Retinal pigment epithelial cell (primary cell): Measurements from ENCODE around the gene ZNHIT6.
"Not testable (repeated sequence)": the region's sequence is repeated elsewhere in the genome, so short reads cannot be mapped to it uniquely, and the experiment has no call there.

ENCODE experiments used
- DNase-seq: peaks from one replicate; pipeline ENCODE4 v3.0.0-alpha.2; 2010; ENCODE audit warnings: low read depth
- H3K4me3 ChIP-seq: 2 replicates; pipeline ENCODE4 v1.5.1; 2011; ENCODE audit warnings: mild to moderate bottlenecking, low read length, control low read depth, moderate library complexity
- CTCF ChIP-seq: conservative IDR thresholded peaks from 2 replicates; pipeline ENCODE4 v1.5.1; 2011; ENCODE audit warnings: low read depth, low read length, control low read depth, inconsistent platforms

The ZNHIT6 gene

GRCh38 chr1:85656256-85656655 is 52.0 kb downstream of the ZNHIT6 start:
- no peak overlapping the region for H3K4me3 ChIP-seq
- no peak for DNase-seq
- no peak for TF ChIP-seq CTCF

- TF ChIP-seq CTCF, result no peak
- no peak for DNase-seq
- H3K4me3 ChIP-seq, result no peak overlapping the region
These were observed 52.9 kb downstream of the ZNHIT6 start for GRCh38 chr1:85655315-85655714.

- H3K4me3 ChIP-seq, result no peak overlapping the region
- TF ChIP-seq CTCF, result no peak
- no peak for DNase-seq
These were observed 54.0 kb downstream of the ZNHIT6 start for GRCh38 chr1:85654066-85654782.

- TF ChIP-seq CTCF, result no peak
- DNase-seq, result no peak
- no peak overlapping the region for H3K4me3 ChIP-seq
These were observed 55.9 kb downstream of the ZNHIT6 start for GRCh38 chr1:85652327-85652726.

- no peak for TF ChIP-seq CTCF
- DNase-seq, result no peak
- no peak overlapping the region for H3K4me3 ChIP-seq
These were observed 57.6 kb downstream of the ZNHIT6 start for GRCh38 chr1:85650645-85651044.

GRCh38 chr1:85649591-85649990 is 58.6 kb downstream of the ZNHIT6 start:
- no peak for TF ChIP-seq CTCF
- DNase-seq, result no peak
- H3K4me3 ChIP-seq, result no peak overlapping the region

GRCh38 chr1:85641598-85642556 is 66.4 kb downstream of the ZNHIT6 start:
- not testable (repeated sequence) for H3K4me3 ChIP-seq, DNase-seq

- H3K4me3 ChIP-seq, result not testable (repeated sequence)
These were observed 68.3 kb downstream of the ZNHIT6 start for GRCh38 chr1:85639920-85640319.

More at GRCh38 chr1:85639920-85640319, 68.3 kb downstream of the ZNHIT6 start:
- DNase-seq, result not testable (repeated sequence)
